Lung (tissue), 12 donors: Measurements from ENCODE around the gene OPRM1. TPM values are rescaled to one million over a fixed set of nuclear protein-coding genes. Genes with fewer than 3 reads are reported as not detected.

Source experiments
- ATAC-seq: fragments of 200-7000 bp; cut with Tn5 transposase; one replicate; pipeline ENCODE4 v1.9.1; 2020; ENCODE audit warnings: moderate number of reproducible peaks; ENCODE audit not compliant: insufficient read depth, low FRiP score
- DNase-seq, 3 donors: peaks; one replicate each; pipeline ENCODE4 v3.0.0-alpha.2; 2013 to 2017
- H3K27ac ChIP-seq, 2 donors: one replicate each; pipeline ENCODE4 v1.5.1; 2013; ENCODE audit warnings: mild to moderate bottlenecking in 2 of 2, moderate library complexity in 2 of 2, control low read depth in 1 of 2, inconsistent platforms in 1 of 2, low read depth in 1 of 2, low read length in 1 of 2
- H3K27me3 ChIP-seq, 3 donors: one replicate each; pipeline ENCODE4 v1.5.1; 2013; ENCODE audit warnings: low read length in 2 of 3; ENCODE audit not compliant: control insufficient read depth in 3 of 3, insufficient read depth in 3 of 3
- H3K36me3 ChIP-seq, 4 donors: one replicate each; pipeline ENCODE4 v1.5.1; 2013; ENCODE audit warnings: low read length in 4 of 4, mild to moderate bottlenecking in 1 of 4, moderate library complexity in 1 of 4; ENCODE audit not compliant: control insufficient read depth in 4 of 4, insufficient read depth in 4 of 4
- H3K4me1 ChIP-seq, 5 donors: one replicate each; pipeline ENCODE4 v1.5.1; 2013; ENCODE audit warnings: low read length in 5 of 5, mild to moderate bottlenecking in 2 of 5, moderate library complexity in 1 of 5; ENCODE audit not compliant: control insufficient read depth in 5 of 5, insufficient read depth in 5 of 5
- H3K4me3 ChIP-seq: one replicate; pipeline ENCODE4 v1.5.1; 2013; ENCODE audit warnings: mild to moderate bottlenecking, control low read depth, moderate library complexity
- H3K9ac ChIP-seq, 2 donors: one replicate each; pipeline ENCODE4 v1.5.1; 2013; ENCODE audit warnings: low read length in 2 of 2, control low read depth in 1 of 2; ENCODE audit not compliant: insufficient read depth in 1 of 2
- H3K9me3 ChIP-seq, 4 donors: one replicate each; pipeline ENCODE4 v1.5.1; 2013; ENCODE audit warnings: low read length in 3 of 4, mild to moderate bottlenecking in 1 of 4, moderate library complexity in 1 of 4; ENCODE audit not compliant: control insufficient read depth in 4 of 4, insufficient read depth in 3 of 4
- WGBS, 2 donors: extraction: QIAGEN DNeasy Blood & Tissue Kit; methylation state at CpG; one replicate each; pipeline ENCODE4 v1.1.7; 2013; 5-methylcytosine and 5-hydroxymethylcytosine counted together
- polyA plus RNA-seq, 2 donors: library from polyadenylated mRNA; stranded (reverse); fragments of 200-250 nt; gene quantifications; one replicate each; pipeline ENCODE4 v1.2.1, GENCODE V29; 2013
- total RNA-seq, 2 donors: library from RNA; depleted of rRNA in 1 of 2; stranded (reverse); fragments of >200 nt in 1 of 2; gene quantifications; one replicate each; pipeline ENCODE4 v1.2.1, GENCODE V29; 2014 to 2021
- TF ChIP-seq, protein P1 (sequence below): IDR thresholded peaks from 2 replicates; pipeline ENCODE4 v1.5.1; 2012; ENCODE audit warnings: mild to moderate bottlenecking; ENCODE audit errors: control extremely low read depth, extremely low read depth
- donor health status: control.
- donor health status: control.
- donor health status: Bipolar disorder and iron deficiency.
- donor health status: healthy.
- donor health status: DM: yes; HTN: yes; CAD: no.

The OPRM1 gene
- total and polyA plus RNA-seq, 4 donors: not detected

GRCh38 chr6:154140743-154141142, 101.7 kb downstream of the OPRM1 start:
- DNase-seq (no peak), ATAC-seq (no peak)
- Histone ChIP-seq H3K9me3 (no peaks in the 10 kb centered on the region), H3K36me3 (no peaks in the 10 kb centered on the region), H3K27me3 (no peaks in the 10 kb centered on the region), H3K4me3 (no peak overlapping the region), H3K27ac (no peak overlapping the region), H3K9ac (no peak overlapping the region), H3K4me1 (no peaks in the 10 kb centered on the region)
- 65 to 84% methylated on average over 2 of the region's 2 CpGs for WGBS, 2 donors
- TF ChIP-seq, protein P1, sequence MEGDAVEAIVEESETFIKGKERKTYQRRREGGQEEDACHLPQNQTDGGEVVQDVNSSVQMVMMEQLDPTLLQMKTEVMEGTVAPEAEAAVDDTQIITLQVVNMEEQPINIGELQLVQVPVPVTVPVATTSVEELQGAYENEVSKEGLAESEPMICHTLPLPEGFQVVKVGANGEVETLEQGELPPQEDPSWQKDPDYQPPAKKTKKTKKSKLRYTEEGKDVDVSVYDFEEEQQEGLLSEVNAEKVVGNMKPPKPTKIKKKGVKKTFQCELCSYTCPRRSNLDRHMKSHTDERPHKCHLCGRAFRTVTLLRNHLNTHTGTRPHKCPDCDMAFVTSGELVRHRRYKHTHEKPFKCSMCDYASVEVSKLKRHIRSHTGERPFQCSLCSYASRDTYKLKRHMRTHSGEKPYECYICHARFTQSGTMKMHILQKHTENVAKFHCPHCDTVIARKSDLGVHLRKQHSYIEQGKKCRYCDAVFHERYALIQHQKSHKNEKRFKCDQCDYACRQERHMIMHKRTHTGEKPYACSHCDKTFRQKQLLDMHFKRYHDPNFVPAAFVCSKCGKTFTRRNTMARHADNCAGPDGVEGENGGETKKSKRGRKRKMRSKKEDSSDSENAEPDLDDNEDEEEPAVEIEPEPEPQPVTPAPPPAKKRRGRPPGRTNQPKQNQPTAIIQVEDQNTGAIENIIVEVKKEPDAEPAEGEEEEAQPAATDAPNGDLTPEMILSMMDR: no peak

- H3K4me3 ChIP-seq: no peak overlapping the region
- TF ChIP-seq, protein P1: no peak
- ATAC-seq (no peak), DNase-seq (no peak)
- no peaks in the 10 kb centered on the region for H3K36me3 ChIP-seq
- H3K4me1 ChIP-seq: no peaks in the 10 kb centered on the region
- no peak overlapping the region for H3K9ac ChIP-seq
- WGBS, 2 donors: 97 to 100% methylated on average over 1 of the region's 1 CpG
- no peaks in the 10 kb centered on the region for H3K9me3 ChIP-seq
- H3K27ac ChIP-seq: no peak overlapping the region
- no peaks in the 10 kb centered on the region for H3K27me3 ChIP-seq
Measured at GRCh38 chr6:154143753-154144152, 104.7 kb downstream of the OPRM1 start.

- Histone ChIP-seq H3K27me3 (no peaks in the 10 kb centered on the region), H3K4me1 (peaks cover 0 to 18% (median 5%) of the 10 kb centered on the region in 5 donors), H3K27ac (no peak overlapping the region), H3K9me3 (no peaks in the 10 kb centered on the region), H3K9ac (no peak overlapping the region), H3K4me3 (no peak overlapping the region), H3K36me3 (no peaks in the 10 kb centered on the region)
- TF ChIP-seq, protein P1: peak; percentile 68
- no peak for ATAC-seq
- 30 to 31% methylated on average over 6 of the region's 6 CpGs for WGBS, 2 donors
- DNase-seq: peak; percentile 59 to 91 (median 83)
Measured at GRCh38 chr6:154154389-154154967, 115.4 kb downstream of the OPRM1 start.
